Breast epithelium (tissue), 3 donors: ENCODE results near the gene CTNNA2.

ENCODE experiments used
- CTCF ChIP-seq, 3 donors: fragments of 450-650 bp; IDR thresholded peaks; one replicate each; pipeline ENCODE4 v1.5.1; 2016 to 2017; ENCODE audit warnings: antibody characterized with exemption in 3 of 3, mild to moderate bottlenecking in 3 of 3, moderate library complexity in 3 of 3
- POLR2A ChIP-seq: fragments of 450-650 bp; IDR thresholded peaks from one replicate; pipeline ENCODE4 v1.6.1; 2016; ENCODE audit warnings: antibody characterized with exemption, mild to moderate bottlenecking, moderate library complexity
- POLR2AphosphoS5 ChIP-seq, 3 donors: sonication (generic); formaldehyde crosslinking; IDR thresholded peaks; one replicate each; pipeline ENCODE4 v1.6.1; 2017; ENCODE audit warnings: antibody characterized with exemption in 3 of 3

GRCh38 chr2:79513711-79514110 lies 860 bp downstream of the CTNNA2 start:
- TF ChIP-seq CTCF (IDR thresholded peaks at IDR 0.05) (no peak), POLR2AphosphoS5 (IDR thresholded peaks at IDR 0.05) (no peak), POLR2A (no peak)
